Fibroblast of skin of right quadriceps (primary cell): ENCODE data around the gene CDH3.
A peak's percentile ranks its signal among the peaks of the same experiment; 100 is the strongest.

Source experiments
- DNase-seq: peaks from one replicate; pipeline ENCODE4 v3.0.0-alpha.2; 2013

CDH3 gene

DNA sequence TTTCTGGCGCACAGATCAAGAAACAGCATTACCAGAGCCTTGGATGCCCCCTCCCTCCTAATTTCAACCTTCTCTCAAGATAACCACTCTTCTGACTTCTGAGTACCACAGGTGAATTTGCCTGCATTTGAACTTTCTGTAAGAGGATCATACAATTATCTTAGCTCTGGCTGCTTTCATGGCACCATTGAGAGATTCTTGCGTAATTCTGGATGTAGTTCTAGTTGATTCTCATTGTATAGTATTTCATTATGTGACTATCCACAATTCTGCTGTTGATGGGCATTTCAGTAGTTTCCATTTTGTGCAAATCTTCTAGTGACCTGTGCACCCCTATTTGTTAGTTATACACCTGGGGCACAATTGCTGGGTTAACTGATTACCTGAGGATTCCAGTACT is 7.5 kb downstream of the CDH3 start:
- no peak for DNase-seq

DNA sequence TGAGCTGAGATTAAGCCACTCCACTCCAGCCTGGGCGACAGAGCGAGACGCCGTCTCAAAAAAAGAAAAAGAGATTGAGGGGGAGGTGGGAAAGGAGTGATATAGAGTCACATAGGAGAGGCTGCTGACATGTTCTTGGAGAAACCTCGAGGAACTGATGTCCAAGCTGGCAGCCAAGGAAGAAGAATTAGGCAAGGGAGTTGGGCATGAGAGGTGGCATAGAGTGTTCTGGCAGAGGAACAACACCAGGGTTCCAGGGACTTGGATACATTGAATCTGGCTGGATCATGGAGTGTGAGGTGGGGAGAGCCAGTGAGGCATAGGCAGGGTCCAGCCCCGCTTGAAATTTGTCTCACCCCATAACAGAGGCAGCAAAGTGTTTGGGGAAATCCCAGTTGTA is 10.7 kb downstream of the CDH3 start:
- no peak for DNase-seq

DNA sequence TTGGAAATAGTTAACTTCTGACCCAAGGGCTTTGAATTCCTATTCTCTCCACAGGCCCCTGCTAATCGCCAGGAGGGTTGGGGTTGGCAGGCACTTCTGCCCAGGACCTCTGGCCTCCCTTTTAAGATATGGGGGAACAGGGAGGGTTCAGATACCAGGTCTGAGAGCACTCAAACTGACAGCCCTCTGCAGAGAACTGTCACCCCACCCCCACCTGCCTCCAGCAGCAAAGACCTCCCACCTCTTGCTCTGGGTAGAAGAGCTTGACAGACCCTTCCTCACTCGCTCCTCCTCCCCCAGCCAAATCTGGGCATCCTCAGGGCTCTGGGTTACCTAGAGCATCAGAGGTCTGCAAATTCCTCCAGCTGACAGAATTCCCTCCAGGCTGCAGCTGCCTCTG is 11.6 kb downstream of the CDH3 start:
- no peak for DNase-seq

DNA sequence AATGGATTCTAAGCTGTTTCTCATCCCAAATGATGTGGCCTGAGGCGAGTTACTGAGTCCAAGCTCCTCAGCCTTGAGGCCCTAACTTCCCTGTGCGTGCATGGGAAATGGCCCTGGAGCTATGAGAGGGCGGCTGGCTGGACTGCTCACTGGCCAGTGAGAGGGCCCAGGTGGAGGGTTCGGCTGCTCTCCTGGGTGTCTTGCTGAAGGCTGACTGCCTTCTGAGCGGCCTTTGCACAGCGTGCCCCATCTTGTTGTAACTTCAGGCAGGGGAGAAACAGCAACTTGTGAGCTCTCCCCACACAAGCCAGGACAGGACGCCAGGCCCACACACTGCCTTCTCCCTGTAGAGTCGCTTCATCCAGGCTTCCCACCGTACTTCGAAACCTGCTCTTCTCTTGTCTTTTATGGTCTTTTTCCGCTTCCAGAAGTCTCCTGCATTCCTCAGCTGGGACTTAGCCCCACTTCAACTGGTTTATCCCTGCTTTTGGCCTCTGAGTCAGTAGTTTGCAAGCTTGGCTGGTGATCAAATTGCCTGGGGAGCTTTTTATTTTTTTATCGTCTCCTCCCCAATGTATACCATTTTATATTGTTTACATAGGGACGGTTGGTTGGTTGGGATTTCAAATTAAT is 13.3 kb downstream of the CDH3 start:
- peak; percentile 95 for DNase-seq

DNA sequence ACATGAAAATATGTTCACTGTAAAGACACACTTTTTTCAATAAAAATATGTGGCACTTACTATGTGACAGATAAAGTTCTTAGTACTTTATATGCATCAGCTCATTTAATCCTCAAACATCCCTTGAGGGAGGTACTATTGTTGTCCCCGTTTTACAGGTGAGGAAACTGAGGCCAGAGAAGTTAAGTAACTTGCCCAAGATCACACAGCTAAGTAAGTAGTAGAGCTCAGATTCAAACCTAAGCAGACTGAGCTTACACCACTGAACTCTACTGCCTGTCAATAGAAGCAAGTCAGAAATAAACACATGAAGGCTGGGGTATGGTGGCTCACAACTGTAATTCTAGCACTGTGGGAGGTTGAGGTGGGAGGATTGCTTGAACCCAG is 13.9 kb downstream of the CDH3 start:
- no peak for DNase-seq

DNA sequence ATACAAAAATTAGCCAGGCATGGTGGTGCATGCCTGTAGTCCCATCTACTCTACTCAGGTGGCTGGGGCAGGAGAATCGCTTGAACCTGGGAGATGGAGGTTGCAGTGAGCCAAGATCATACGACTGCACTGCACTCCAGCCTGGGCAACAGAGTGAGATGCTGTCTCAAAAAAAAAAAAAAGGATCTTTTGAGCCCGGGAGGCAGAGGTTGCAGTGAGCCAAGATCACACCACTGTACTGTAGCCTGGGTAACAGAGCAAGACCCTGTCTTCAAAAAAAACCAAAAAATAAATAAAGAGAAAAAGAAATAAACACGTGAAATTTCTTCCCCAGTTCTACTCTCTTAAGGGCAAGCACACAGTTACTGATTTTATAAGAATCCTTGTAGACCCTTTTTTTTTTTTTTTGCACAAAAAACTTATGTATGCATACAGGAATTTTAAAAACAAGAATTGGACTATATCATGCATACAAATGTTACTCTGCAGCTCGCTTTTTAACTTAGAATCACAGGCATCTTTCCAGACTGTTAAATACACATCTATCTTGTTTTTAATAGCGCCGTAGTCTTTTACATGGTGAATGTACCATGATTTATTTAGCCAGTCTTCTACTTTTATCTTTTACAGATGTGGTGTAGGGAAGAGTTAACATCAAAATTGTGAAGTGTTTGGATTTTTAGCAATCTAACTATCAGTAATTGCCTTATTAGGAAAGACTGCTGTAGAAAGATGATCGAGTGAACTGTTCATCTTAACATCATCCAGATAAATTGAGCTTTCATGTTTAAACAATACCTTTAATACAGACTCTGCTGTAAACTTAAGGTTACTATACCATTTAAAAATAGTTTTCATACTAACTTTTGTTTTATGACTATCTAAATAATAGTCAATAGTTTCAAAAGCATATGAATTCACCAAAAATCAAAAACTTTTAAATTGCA is 14.6 kb downstream of the CDH3 start:
- peak; percentile 77 for DNase-seq

DNA sequence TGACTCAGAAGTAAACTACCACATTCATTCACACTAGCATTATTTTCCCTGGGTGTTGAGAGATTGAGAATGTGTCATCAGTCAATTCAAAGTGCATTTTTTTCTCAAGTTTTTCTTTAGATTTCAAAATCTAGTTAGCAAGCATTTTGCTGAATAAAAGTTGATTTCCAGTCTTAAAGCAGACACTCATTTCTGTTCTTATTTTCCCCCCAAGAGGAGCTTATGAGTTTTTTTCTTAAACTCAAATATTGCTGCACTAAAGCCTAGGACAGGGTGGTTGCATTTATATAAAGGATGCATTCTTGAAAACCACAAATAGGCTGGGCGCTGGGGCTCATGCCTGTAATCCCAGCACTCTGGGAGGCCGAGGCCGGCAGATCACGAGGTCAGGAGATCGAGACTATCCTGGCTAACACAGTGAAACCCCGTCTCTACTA is 15.3 kb downstream of the CDH3 start:
- peak; percentile 82 for DNase-seq

DNA sequence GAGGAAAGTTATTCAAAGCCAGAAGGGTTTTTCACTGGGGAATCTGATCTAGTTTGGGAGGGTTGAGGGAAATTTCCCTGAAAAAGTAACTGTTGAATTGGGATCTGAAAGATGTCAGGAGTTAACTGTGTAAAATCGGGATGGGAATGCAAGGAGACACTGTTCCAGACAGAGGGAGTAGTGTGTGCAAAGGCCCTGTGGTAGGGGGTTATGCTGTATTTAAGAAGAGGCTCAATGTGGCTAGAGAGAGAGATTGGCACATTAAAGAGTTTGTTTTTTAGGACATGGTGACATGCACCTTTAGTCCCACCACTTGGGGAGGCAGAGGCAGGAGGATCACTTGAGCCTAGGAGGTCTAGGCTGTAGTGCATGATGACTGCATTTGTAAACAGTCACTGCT is 16.9 kb downstream of the CDH3 start:
- no peak for DNase-seq

DNA sequence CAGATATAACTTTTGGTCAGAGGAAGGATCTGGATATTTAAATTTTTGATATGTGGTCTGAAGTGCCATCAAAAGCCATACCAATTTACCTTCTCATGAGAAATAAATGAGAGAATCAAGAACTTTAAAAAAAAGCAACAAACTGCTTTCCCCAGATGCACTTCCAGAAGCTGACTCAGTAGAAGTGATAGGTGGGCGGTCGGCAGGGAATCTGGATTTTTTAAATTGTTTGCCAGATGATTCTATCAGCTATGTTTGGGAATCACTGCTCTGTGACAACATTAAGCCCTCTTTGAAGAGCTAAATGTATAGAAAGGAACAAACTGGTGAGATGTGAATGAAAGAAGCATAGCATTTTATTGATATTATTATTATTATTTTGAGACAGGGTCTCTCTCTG is 19.2 kb downstream of the CDH3 start:
- peak; percentile 37 for DNase-seq

DNA sequence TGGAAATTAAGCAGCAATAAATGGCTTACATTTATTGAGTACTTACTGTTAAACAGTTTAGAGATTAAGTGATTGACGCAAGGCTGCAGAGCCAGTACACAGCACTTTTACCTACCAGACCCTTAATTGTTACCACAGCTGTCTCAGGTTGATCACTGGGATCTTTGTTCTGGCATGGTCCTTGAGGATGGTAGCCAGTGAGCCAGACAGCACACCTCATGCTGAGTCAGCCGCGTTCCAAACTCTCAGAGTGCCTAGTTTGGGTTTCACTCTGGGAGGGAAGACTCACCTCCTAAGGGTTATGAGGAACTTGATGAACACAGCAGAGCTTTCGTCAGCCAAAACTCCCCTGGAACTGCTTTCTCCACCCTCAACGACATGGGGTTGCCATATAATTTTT is 20.4 kb downstream of the CDH3 start:
- DNase-seq = no peak

DNA sequence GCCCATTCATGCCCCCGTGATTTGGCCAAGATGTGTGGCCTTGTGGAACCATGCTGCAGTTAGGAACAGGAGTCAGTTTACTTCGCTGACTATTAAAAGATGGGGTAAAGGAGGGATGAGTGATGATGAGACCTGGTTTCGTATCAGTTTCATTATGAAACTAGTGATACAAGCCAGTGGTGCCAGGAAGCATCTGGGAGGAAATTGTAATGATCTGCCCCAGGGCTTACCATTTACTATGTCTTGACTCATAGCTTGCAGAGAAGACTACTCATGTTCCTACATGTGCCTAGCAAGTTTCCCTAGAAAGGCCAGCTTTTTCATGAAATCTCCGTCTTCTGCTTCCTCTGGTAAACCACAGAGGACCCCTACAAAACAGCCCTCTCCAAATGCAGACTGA is 23.2 kb downstream of the CDH3 start:
- no peak for DNase-seq

DNA sequence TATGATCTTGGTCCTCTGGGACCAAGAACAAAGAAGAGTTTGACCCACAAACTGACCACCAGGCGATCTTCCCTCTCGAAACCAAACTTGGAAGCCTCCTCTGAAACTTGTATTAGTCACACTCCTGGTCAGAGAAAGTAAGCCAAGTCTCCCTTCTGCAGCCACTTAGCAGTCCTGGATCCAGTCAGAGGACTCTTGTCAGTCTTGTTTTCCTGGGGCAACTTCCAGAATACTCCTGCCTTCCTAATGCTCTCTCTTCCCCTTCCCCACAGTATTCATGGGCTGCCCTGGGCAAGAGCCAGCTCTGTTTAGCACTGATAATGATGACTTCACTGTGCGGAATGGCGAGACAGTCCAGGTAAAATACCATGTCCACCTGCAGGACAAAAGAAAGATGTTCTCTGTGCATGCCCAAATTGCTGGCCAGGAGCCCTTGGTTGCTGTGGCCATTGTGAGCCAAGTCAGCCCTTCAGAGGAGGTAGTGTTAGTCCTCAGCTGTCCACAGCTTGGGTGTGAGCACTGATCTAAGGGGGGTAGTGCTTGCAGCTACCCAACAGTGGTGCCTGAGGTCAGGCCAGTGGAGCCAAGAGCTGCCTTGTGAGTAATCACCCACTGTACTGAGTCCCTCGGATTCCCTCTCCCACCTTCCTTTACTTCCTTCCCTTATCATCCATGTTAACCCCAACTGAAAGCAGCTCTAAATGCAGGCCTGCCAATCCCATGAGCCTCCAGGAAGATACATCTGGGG is 31.2 kb downstream of the CDH3 start:
- no peak for DNase-seq

DNA sequence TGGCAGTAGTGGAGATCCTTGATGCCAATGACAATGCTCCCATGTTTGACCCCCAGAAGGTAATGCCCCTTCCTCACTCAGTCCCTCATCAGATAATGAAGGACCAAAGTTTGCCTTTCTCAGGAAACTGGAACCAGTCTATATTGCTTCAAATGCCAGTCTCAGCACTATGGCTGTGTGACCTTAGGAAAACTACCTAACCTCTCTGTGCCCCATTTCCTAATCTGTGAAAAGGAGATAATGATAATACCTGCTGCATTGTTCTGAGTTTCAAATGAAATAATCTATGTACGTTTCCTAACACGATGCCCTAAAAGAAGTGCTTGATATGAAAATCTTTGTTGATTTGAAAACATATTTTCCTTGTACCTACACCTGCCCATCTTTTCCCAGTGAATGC is 35.9 kb downstream of the CDH3 start:
- DNase-seq = no peak

DNA sequence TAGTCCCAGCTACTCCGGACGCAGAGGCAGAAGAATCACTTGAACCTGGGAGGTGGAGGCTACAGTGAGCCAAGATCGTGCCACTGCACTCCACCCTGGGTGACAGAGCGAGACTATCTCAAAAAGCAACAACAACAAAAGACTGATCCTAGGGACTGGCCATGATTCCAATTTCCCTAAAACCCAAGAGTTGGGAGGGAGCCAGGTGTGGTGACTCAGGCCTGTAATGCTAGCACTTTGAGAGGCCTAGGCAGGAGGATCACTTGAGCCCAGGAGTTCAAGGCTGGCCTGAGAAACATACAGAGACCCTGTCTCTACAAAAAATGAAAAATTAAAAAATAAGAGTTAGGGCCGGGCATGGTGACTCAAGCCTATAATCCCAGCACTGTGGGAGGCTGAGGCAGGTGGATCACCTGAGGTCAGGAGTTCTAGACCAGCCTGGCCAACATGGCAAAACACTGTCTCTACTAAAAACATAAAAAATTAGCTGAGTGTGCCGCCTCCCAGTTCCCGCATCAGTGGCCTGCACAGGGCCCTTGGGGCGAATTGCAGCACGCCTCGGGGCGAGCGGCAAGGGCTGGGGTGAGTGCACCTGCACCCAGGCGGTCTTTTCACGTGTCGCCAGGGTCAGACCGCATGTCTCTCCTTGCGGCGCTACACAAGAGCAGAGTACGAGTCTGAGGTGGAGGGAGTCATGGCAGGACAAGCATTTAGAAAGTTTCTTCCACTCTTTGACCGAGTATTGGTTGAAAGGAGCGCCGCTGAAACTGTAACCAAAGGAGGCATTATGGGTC is 40.8 kb downstream of the CDH3 start:
- DNase-seq = no peak

DNA sequence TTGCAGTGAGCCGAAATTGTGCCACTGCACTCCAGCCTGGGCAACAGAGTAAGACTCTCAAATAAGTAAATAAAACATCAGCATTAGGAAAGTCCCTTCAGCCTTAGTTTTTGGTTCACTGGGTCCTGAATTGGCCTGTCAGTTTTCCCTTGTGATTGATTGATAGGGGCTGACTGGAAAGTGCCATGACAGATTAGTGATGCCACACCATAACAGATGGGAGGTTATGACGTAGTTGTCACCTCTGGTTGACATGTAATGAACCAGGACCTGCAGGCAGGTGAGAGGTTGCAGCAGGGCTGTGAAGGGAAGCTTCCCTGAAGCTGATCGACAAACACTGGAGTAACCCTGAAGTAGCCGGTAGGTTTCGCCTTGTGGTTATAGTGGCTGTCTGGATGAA is 41.8 kb downstream of the CDH3 start:
- DNase-seq = no peak

DNA sequence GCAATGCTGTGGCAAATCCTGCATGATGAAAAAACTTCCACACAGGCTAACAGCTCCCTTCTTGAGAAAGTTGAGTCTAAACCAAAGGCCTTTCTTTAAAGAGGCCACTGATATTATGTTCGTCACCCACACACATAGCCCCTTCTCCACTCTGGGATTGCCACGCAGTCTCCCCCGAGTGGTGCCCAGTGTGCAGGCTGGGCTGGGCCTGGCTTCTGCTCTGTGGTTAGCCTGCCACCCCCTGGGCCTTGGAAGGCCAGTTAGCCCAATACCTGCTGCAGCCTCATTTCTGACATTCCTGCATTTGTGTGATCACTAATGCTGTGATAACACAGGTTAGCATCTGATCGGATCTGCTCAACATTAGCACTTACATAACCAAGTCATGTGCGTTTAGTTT is 44.8 kb downstream of the CDH3 start:
- DNase-seq = no peak

DNA sequence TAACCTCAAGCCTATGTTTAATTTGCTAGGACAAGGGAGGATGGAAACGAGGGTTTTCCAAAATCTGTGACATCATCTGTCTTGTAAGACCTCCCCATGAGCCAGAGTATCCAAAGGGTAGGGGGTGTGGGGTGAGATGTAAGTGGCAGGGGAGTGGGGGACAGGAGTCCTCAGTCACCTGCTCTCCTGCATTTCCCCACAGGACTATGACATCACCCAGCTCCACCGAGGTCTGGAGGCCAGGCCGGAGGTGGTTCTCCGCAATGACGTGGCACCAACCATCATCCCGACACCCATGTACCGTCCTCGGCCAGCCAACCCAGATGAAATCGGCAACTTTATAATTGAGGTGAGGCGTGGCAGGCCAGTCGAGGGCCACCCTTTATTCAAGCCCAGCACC is 50.5 kb downstream of the CDH3 start:
- DNase-seq = no peak

DNA sequence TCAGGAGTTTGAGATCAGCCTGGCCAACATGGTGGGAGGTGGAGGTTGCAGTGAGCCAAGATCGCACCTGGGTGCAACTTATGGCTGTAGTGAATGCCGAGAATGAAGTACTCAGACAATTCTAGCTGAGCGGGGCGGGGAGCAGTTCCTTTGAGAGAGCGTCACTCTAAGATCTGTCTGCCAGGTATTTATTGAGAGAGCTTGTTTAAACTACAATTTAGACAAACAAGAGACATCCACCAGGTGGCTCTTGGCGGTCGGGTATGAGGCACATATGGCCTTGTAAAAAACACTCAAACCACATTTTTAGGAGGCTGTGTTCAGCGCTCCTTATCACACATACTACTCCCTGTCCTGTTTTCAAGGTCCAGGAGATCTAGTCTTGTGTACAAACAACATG is 51.4 kb downstream of the CDH3 start:
- DNase-seq = no peak

DNA sequence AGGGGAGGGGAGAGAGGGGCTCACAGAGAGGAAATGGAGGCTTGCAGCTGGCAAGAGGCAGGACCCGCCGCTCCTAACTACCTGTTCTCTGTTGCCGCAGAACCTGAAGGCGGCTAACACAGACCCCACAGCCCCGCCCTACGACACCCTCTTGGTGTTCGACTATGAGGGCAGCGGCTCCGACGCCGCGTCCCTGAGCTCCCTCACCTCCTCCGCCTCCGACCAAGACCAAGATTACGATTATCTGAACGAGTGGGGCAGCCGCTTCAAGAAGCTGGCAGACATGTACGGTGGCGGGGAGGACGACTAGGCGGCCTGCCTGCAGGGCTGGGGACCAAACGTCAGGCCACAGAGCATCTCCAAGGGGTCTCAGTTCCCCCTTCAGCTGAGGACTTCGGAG is 53.0 kb downstream of the CDH3 start:
- DNase-seq = no peak

DNA sequence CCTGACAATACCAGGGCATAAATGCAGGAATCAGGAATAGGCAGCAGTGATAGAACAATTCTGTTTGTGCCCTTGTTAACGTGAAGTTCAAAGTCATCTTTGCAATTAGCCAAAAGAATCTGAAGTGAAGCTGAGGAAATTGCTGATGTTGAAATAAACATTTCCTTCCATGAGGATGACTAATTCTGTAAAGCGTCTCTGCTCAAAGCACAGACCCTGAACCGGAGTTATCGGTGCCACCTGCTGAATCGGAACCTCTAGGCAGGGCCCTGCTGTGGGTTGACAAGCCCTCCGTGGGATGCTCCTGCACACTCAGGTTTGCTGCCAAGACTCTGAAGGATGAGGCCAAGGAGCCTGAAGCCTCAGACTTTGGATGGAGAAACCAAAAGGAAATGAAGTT is 55.0 kb downstream of the CDH3 start:
- peak; percentile 18 for DNase-seq

DNA sequence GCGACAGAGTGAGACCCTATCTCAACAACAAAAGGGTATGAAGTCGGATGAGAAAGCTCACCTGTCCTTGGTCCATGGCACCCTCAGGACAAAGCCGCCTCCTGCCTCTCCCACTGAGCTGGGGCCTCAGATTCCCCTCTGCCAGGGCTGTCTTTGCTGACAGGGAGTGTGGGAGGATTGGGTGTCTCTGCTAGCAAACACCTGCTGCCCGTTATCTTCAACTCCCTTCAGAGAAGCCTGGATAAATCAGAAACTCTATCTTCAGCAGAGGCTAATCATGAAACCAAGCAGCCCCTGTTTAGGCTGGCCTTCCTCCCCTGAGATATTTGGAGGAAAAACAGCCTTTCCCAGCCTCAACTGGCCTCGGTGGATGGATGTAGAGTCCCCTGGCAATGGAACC is 55.7 kb downstream of the CDH3 start:
- DNase-seq = no peak

DNA sequence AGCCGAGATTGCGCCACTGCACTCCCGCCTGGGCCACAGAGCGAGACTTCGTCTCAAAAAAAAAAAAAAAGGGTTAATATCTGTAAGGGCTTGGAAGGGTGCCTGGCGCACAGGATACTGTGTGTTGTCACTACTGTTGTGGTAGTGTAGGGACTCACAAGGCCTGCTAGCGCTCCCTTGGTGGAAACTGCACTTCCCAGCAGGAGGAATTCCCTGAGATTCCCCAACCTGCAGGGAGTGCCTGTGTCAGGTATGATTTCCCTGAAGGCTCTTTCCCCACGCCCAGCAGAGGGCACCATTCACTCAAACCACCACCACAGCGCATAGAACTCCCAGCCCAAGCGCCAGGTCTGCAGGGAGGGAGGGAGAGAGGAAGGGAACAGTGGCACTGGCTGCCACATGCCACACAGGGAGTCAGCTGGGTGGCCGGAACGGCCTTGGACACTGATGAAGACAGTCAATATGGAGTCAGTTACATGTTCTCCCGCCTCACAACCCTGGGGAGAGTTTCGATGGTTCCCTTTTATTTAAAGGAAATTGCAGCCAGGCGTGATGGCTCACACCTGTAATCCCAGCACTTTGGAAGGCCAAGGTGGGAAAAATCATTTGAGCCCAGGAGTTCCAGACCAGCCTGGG is 59.2 kb downstream of the CDH3 start:
- peak; percentile 59 for DNase-seq
